ENCODE results near the gene CAMTA1.

DNA sequence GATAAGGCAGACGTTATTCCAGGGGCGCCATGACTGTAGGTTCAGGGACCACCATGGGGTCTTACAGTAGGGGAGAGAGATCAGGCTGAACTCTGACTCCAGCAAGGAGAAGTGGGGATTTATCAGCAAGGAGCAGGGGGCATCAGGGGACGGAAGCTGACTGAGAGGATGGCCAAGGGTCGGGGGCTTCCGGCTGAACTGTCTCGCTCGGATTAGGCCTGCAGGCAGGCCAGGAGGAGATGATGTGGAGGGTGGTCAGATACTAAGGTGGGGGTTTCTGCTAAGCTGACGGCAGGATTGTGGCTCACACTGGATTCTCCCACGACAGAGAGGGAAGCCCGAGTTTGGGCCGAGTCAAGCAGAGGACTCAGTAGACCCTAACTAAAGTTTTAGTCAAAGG is 798.9 kb downstream of the CAMTA1 start:
- TF ChIP-seq, protein P1, sequence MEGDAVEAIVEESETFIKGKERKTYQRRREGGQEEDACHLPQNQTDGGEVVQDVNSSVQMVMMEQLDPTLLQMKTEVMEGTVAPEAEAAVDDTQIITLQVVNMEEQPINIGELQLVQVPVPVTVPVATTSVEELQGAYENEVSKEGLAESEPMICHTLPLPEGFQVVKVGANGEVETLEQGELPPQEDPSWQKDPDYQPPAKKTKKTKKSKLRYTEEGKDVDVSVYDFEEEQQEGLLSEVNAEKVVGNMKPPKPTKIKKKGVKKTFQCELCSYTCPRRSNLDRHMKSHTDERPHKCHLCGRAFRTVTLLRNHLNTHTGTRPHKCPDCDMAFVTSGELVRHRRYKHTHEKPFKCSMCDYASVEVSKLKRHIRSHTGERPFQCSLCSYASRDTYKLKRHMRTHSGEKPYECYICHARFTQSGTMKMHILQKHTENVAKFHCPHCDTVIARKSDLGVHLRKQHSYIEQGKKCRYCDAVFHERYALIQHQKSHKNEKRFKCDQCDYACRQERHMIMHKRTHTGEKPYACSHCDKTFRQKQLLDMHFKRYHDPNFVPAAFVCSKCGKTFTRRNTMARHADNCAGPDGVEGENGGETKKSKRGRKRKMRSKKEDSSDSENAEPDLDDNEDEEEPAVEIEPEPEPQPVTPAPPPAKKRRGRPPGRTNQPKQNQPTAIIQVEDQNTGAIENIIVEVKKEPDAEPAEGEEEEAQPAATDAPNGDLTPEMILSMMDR (conservative IDR thresholded peaks at IDR 0.05; ENCODE audit: low read length), result no peak
- no peak for TF ChIP-seq EZH2phosphoT487 (IDR thresholded peaks at IDR 0.05; ENCODE audit: borderline replicate concordance, low read depth, low read length)
